Chondrocyte (in vitro differentiated cells): ENCODE measurements around the gene COL12A1. TPM values are rescaled to one million over a fixed set of nuclear protein-coding genes. Genes with fewer than 3 reads are reported as not detected.

ENCODE experiments used
- DNase-seq: peaks from one replicate; pipeline ENCODE4 v3.0.0; 2021; ENCODE audit warnings: mixed read lengths, low spot score
- H3K27ac Mint-ChIP-seq: one replicate; pipeline ENCODE4 v1.8.0; 2021; ENCODE audit warnings: mild to moderate bottlenecking, moderate library complexity, mixed read lengths; ENCODE audit not compliant: unreplicated experiment
- H3K27me3 Mint-ChIP-seq: 2 replicates; pipeline ENCODE4 v1.8.0; 2021; ENCODE audit warnings: low read depth, mixed read lengths
- H3K36me3 Mint-ChIP-seq: 2 replicates; pipeline ENCODE4 v1.8.0; 2021; ENCODE audit warnings: low read depth, mixed read lengths
- H3K4me1 Mint-ChIP-seq: 2 replicates; pipeline ENCODE4 v1.8.0; 2021; ENCODE audit warnings: low read depth, mild to moderate bottlenecking, mixed read lengths
- H3K4me3 Mint-ChIP-seq: one replicate; pipeline ENCODE4 v1.8.0; 2021; ENCODE audit warnings: mild to moderate bottlenecking, moderate library complexity, mixed read lengths; ENCODE audit not compliant: unreplicated experiment
- H3K9me3 Mint-ChIP-seq: 2 replicates; pipeline ENCODE4 v1.8.0; 2021; ENCODE audit warnings: low read depth, mixed read lengths
- total RNA-seq: library from RNA; stranded (reverse); gene quantifications from 3 replicates; pipeline ENCODE4 v1.2.1, GENCODE V29; 2021
- TF ChIP-seq, protein P1 (sequence below): fragments of 200-600 bp; sonication (generic); IDR thresholded peaks from 2 replicates; pipeline ENCODE4 v1.5.0; 2021; ENCODE audit warnings: antibody characterized with exemption, mild to moderate bottlenecking, moderate library complexity

COL12A1 gene
- total RNA-seq, 1 donor from 2014 or later, result 2,073 TPM

GRCh38 chr6:75244063-75244584, 38.3 kb upstream of the COL12A1 start:
- Mint-ChIP-seq H3K27me3 (no peaks in the 10 kb centered on the region), H3K4me3 (peak overlapping the region; percentile 91), H3K4me1 (peaks cover 32% of the 10 kb centered on the region), H3K36me3 (peaks cover 9% of the 10 kb centered on the region), H3K9me3 (no peaks in the 10 kb centered on the region), H3K27ac (peak overlapping the region; percentile 98)
- TF ChIP-seq, protein P1, sequence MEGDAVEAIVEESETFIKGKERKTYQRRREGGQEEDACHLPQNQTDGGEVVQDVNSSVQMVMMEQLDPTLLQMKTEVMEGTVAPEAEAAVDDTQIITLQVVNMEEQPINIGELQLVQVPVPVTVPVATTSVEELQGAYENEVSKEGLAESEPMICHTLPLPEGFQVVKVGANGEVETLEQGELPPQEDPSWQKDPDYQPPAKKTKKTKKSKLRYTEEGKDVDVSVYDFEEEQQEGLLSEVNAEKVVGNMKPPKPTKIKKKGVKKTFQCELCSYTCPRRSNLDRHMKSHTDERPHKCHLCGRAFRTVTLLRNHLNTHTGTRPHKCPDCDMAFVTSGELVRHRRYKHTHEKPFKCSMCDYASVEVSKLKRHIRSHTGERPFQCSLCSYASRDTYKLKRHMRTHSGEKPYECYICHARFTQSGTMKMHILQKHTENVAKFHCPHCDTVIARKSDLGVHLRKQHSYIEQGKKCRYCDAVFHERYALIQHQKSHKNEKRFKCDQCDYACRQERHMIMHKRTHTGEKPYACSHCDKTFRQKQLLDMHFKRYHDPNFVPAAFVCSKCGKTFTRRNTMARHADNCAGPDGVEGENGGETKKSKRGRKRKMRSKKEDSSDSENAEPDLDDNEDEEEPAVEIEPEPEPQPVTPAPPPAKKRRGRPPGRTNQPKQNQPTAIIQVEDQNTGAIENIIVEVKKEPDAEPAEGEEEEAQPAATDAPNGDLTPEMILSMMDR, result no peak
- no peak for DNase-seq

DNA sequence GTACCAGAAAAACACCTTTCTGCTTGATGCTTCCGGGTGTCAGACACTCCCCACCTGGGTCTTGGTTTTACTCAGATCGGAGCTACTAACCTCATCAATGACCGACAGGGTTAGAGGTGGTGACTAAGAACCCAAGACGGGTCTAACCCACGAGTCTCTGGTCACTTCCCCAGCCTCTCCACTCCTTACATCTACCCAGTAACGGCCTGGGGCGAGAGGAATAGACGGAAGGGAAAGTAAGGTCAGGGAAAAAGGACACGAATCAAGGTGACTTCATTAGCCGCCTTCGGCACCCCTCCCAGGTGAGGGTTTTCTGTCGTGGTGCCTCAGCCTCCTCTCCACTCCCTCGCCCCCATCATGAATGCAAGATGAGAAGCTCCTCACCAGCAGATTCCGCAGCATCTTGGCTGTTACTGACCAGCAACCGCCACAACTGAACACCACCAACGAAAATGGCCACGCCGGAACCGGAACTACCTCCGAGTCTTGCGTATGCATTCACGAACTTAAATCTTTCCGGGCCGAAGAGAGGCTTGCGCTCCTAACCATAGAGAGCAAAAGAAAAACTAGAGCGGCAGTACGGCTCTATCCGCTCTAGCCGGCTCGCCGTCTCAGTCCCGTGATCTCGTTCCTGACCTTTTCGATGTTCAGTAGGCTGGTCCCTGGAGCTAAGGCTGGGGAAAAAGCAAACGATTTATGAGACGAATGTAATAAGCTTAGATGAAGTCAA, 37.6 kb upstream of the COL12A1 start, which contains the start of gene COX7A2:
TSS of gene COX7A2 (minus strand) at position 469 of the 730 bp plus-strand sequence. CDS start at position 402, 67 bp downstream.
- DNase-seq, result peak; percentile 94
- no peaks in the 10 kb centered on the region for H3K9me3 Mint-ChIP-seq
- TF ChIP-seq, protein P1, result no peak
- peak within 1 kb of the TSS; percentile 91 for H3K4me3 Mint-ChIP-seq
- no peaks in the 10 kb centered on the region for H3K27me3 Mint-ChIP-seq
- peaks cover 9% of the 10 kb centered on the region for H3K36me3 Mint-ChIP-seq
- H3K4me1 Mint-ChIP-seq, result peaks cover 32% of the 10 kb centered on the region
- peak within 1 kb of the TSS; percentile 98 for H3K27ac Mint-ChIP-seq

DNA sequence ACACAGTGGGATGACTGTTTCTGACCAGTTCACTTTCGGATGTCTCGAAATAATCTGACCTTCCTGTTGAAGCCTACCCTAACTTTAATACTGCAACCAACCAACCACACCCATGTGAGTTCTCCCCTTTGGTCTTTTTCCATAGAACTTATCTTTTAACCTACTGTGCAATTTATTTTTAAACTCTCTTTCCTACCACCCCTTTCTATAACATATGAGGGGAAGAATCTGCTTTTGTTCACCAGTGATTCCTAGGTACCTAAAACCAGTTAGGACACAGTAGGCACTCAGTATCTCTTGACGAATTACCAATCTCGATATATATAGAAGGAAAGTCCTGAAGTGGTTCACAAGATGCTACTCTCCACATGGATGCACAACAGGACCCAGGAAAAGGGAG, 30.8 kb upstream of the COL12A1 start:
- DNase-seq, result no peak
- Mint-ChIP-seq H3K9me3 (no peaks in the 10 kb centered on the region), H3K36me3 (peaks cover 24% of the 10 kb centered on the region), H3K27me3 (no peaks in the 10 kb centered on the region), H3K4me1 (peaks cover 13% of the 10 kb centered on the region), H3K4me3 (no peak overlapping the region), H3K27ac (no peak overlapping the region)
- TF ChIP-seq, protein P1, result no peak

- DNase-seq, result no peak
- TF ChIP-seq, protein P1, result no peak
- Mint-ChIP-seq H3K4me1 (peaks cover 14% of the 10 kb centered on the region), H3K27me3 (no peaks in the 10 kb centered on the region), H3K36me3 (peaks cover 24% of the 10 kb centered on the region), H3K27ac (peak overlapping the region; percentile 33), H3K9me3 (no peaks in the 10 kb centered on the region), H3K4me3 (no peak overlapping the region)
Measured at GRCh38 chr6:75235271-75235670, 29.4 kb upstream of the COL12A1 start.

- peaks cover 17% of the 10 kb centered on the region for H3K36me3 Mint-ChIP-seq
Measured at GRCh38 chr6:75234126-75234865, 28.4 kb upstream of the COL12A1 start.

More at GRCh38 chr6:75234126-75234865, 28.4 kb upstream of the COL12A1 start:
- no peak for DNase-seq
- Mint-ChIP-seq H3K27ac (no peak overlapping the region), H3K27me3 (no peaks in the 10 kb centered on the region), H3K9me3 (no peaks in the 10 kb centered on the region), H3K4me3 (no peak overlapping the region), H3K4me1 (peaks cover 15% of the 10 kb centered on the region)
- TF ChIP-seq, protein P1, result no peak
